Left renal pelvis (tissue), 4 donors: Measurements from ENCODE around the gene TNKS1BP1. TPM values are rescaled to one million over a fixed set of nuclear protein-coding genes. Genes with fewer than 3 reads are reported as not detected.
"Not testable (repeated sequence)": the region's sequence is repeated elsewhere in the genome, so short reads cannot be mapped to it uniquely, and the experiment has no call there.

Experiments used
- DNase-seq, 4 donors: peaks; one replicate each; pipeline ENCODE4 v3.0.0-alpha.2; 2013; ENCODE audit warnings: low read depth in 4 of 4, low spot score in 3 of 4
- polyA plus RNA-seq, 4 donors: library from polyadenylated mRNA; unstranded; fragments of 120-200 nt; gene quantifications; one replicate each; pipeline ENCODE4 v1.2.1, GENCODE V29; 2013; ENCODE audit not compliant: insufficient read length in 4 of 4

Gene TNKS1BP1, protein sequence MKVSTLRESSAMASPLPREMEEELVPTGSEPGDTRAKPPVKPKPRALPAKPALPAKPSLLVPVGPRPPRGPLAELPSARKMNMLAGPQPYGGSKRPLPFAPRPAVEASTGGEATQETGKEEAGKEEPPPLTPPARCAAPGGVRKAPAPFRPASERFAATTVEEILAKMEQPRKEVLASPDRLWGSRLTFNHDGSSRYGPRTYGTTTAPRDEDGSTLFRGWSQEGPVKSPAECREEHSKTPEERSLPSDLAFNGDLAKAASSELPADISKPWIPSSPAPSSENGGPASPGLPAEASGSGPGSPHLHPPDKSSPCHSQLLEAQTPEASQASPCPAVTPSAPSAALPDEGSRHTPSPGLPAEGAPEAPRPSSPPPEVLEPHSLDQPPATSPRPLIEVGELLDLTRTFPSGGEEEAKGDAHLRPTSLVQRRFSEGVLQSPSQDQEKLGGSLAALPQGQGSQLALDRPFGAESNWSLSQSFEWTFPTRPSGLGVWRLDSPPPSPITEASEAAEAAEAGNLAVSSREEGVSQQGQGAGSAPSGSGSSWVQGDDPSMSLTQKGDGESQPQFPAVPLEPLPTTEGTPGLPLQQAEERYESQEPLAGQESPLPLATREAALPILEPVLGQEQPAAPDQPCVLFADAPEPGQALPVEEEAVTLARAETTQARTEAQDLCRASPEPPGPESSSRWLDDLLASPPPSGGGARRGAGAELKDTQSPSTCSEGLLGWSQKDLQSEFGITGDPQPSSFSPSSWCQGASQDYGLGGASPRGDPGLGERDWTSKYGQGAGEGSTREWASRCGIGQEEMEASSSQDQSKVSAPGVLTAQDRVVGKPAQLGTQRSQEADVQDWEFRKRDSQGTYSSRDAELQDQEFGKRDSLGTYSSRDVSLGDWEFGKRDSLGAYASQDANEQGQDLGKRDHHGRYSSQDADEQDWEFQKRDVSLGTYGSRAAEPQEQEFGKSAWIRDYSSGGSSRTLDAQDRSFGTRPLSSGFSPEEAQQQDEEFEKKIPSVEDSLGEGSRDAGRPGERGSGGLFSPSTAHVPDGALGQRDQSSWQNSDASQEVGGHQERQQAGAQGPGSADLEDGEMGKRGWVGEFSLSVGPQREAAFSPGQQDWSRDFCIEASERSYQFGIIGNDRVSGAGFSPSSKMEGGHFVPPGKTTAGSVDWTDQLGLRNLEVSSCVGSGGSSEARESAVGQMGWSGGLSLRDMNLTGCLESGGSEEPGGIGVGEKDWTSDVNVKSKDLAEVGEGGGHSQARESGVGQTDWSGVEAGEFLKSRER (N-terminal part only)
- 10 to 100 TPM; 64.2 to 77.6 (median 72.4) TPM for polyA plus RNA-seq

DNA sequence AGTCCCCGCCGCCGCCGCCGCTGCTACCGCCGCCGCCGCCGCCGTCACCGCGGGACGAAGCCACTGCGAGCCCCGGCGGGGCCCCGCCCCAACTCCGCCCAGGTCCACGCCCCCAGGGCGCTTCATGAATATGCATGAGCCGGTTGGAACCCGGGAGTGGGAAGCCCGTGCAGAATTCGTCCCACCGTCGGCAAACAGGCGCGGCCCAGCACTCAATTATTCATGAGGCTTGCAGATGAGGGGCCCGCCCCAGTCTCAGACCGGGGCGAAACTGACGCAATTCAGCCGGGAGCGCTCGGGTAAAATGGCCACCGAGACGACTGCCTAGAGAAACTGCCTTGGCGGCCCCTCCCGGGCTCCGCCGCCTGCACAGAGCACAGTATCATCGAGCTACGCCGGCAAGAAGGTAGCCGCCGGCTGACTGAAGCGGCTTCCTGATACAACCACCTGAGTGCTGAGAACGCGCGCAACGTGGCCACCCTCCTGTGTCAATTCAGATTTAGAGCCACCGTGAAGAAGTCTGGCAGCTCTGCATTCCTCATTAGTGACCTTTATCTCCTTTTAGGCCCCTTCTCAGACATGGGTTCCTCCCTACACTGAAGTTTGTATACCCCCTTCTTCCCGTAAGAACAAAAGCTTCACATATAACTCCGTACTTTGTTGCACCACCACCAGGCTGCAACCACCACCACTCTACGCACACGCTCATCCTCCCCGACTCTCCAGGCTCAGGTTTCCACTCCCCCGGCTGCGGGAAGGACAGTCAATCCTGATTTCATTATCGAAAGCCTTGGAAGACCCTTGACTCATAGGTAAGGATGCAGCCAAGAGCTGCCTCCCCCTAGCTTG is at the start of gene TNKS1BP1:
TNKS1BP1 (minus strand) TSS at position 67 of the 849 bp plus-strand sequence. CDS start 3,067 bp downstream, outside the sequence.
- peak; percentile 86 to 94 (median 90) for DNase-seq

- no peak for DNase-seq
Observed at GRCh38 chr11:57373146-57373545, 48.4 kb upstream of the TNKS1BP1 start.

DNA sequence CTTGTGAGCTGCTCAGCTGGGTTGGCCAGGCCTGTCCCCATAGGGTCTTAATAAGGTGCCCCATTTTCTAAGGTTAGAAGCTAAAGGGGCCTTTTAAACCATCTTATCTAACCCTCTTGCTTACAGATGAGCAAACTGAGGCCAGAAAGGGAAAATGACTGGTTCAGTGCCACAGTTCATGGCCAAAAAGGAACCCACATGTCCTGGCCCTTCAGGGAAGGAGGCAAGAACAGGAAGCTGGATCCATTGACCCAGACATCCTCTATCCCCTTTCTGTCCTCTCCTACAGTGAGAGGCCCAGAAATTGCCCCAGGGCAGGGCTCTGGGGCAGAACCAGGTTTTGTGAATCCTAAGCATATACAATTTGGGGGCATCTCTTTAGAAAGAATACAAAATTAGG is 46.2 kb upstream of the TNKS1BP1 start:
- no peak for DNase-seq

DNA sequence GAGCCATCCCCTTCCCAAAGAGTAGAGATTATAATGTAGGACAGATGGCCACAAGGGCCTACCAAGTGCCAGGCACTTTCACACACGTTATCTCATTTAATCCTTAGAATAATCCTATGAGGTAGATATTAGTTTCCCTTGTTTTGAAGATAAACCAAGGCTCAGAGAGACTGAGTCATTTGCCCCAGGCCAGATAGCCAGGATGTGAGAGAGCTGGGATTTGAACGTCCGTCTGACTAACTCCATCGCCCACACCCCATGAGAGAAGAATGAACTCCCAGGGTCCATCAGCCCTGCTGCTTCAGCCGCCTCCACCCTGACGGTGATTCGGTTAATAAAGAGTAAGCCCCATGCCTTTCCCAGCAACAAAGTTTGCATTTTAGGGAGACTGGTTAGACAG is 45.5 kb upstream of the TNKS1BP1 start:
- DNase-seq, result no peak

- no peak for DNase-seq
Observed at GRCh38 chr11:57368845-57369232, 44.1 kb upstream of the TNKS1BP1 start.

- DNase-seq, result no peak
Observed at GRCh38 chr11:57368106-57368844, 43.5 kb upstream of the TNKS1BP1 start.

GRCh38 chr11:57364851-57365660 is 40.3 kb upstream of the TNKS1BP1 start:
- DNase-seq, result no peak

- no peak for DNase-seq
Observed at GRCh38 chr11:57363131-57364080, 38.7 kb upstream of the TNKS1BP1 start.

GRCh38 chr11:57361926-57362325 is 37.2 kb upstream of the TNKS1BP1 start:
- DNase-seq, result no peak

- DNase-seq, result not testable (repeated sequence)
Observed at GRCh38 chr11:57361420-57361819, 36.7 kb upstream of the TNKS1BP1 start.

DNA sequence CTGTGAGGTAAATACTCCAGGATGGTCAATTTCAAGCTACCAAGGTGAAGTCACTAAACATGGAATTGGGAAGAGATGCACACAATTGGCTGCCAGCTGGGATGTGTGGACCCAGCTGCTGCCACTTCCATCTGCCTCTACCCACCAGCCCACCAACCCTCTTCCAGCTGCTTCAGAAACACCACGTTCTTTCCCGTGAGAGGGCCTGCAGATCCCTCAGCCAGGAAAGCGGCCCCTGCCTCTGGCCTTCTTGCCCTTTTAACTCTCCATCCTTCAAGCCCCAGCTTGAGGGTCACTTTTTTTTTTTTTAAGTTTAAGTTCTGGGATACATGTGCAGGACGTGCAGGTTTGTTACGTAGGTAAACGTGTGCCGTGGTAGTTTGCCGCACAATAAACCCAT is 36.2 kb upstream of the TNKS1BP1 start:
- no peak for DNase-seq

DNA sequence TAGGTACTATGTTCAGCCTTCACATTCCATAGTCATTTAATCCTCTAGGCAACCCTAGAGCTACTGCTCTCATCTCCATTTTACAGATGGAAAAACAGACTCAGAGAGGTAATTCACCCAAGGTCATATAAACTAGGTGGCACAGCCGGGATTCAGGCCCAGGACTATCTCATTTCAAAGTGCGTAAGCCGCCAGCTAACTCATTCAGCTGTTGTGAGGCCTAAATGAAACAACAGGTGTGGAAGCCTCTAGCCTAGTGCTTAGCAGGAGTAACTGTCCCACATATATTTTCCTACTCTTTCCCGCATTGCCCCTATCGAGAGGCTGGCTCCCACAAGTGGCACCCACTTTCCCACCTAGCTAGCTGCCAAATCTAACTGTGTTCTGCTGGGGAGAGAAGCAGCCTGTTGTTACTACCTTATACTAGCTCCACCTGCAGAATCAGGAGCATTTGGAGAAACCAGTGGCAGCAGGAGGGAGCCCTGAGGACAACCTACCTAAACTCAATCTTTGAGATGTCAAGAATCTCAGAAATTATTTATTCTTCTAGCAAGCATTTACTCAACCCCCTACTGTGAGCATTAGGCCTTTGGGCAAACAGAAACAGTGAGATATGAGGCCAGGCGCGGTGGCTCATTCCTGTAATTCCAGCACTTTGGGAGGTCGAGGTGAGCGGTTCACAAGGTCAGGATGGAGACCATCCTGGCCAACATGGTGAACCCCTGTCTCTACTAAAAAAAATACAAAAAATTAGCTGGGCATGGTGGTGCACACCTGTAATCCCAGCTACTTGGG is 35.3 kb upstream of the TNKS1BP1 start:
- DNase-seq, result no peak

GRCh38 chr11:57359396-57359795 is 34.6 kb upstream of the TNKS1BP1 start:
- DNase-seq, result no peak

DNA sequence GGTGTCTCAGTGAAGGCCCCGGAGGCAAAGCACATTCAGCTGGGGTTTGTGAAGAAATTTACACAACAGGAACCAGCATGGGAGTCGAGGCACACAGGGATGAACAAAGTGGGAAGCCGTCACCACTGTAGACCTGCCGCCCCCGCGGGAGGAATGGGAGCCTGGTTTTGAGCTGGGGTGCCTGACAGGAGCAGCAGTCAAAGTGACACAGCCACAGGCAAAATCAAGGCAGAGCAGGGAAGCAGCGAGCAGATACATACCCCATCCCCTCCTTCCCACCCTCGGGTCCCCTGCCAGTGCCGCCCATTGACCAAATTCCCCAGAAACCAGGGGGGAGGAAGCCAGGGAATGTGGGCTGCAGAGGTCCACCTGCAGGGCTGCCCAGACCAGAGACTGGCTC is 34.2 kb upstream of the TNKS1BP1 start:
- DNase-seq, result no peak

DNA sequence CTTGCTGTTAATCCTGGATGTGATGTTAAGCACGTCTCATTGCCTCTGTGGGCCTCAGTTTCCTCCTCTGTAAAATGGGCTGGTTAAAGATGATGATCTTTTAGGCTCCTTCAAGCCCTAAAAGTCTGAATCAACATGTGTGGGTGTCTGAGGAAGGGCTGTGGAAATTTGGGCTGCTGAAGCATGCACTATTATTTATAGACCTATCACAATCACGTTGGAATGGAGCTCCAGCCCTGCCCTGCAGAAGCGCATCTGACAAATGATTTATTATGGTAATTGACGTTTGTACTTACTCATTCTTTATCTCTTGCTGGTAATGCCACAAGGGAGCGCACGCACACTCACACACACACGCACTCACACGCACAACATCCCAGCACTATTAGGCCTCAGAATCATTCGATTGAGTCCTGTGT is 33.8 kb upstream of the TNKS1BP1 start:
- no peak for DNase-seq

DNA sequence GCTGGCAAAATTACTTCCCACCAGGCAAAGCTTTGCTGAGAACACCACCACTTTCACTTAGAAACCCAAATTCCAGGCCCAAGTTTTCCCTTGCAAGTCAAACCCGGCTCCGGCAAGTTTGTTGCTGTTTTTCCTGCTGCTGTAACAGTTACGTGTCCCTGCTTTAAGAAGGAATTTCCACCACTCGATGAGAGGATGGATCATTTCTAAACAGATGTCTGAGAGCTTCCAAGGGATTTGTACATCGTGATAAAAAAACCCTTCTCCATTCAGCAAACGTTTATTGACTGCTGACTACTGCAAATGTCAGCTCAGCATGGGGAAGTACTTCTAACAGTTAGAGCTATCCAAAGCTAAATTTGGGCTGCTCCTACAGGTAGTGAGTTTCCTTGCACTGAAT is 33.1 kb upstream of the TNKS1BP1 start:
- DNase-seq, result no peak
